SHP77 treated with DMSO at 0.1 percent for 48 hours (cell line): ENCODE data around the gene SLC38A6.
A peak's percentile ranks its signal among the peaks of the same experiment; 100 is the strongest.
"Not testable (repeated sequence)": the region's sequence is repeated elsewhere in the genome, so short reads cannot be mapped to it uniquely, and the experiment has no call there.

ENCODE experiments used
- DNase-seq: peaks from one replicate; lab custom pipeline; 2025; lab: John Stamatoyannopoulos, UW

SLC38A6 gene

GRCh38 chr14:61051051-61051450 lies 70.0 kb downstream of the SLC38A6 start:
- no peak for DNase-seq

- no peak for DNase-seq
Observed at GRCh38 chr14:61051621-61052020, 70.6 kb downstream of the SLC38A6 start.

DNA sequence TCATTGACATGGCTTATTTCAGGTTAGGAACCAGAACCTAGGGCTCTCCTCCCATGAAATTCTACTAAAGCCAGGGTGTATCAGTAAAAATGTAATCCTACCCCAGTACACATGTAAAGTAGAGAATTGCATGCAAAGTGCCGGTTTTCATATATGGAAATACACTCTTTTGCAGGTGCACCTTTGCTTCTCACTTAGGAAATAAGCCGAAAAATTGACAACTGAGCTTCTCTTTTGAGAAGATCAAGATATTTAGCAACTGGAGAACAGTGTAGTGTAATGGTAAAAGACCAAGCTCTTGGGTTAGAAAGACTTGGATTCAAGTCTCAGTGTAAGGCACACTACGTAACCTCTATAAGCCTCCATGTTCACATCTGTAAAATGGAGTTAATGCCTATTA lies 82.4 kb downstream of the SLC38A6 start:
- DNase-seq: no peak

- DNase-seq: no peak
Observed at GRCh38 chr14:61064210-61064609, 83.2 kb downstream of the SLC38A6 start.

- DNase-seq: no peak
Observed at GRCh38 chr14:61064856-61065255, 83.8 kb downstream of the SLC38A6 start.

GRCh38 chr14:61065656-61066055 lies 84.6 kb downstream of the SLC38A6 start:
- peak; percentile 40 for DNase-seq

GRCh38 chr14:61072442-61072841 lies 91.4 kb downstream of the SLC38A6 start:
- not testable (repeated sequence) for DNase-seq

DNA sequence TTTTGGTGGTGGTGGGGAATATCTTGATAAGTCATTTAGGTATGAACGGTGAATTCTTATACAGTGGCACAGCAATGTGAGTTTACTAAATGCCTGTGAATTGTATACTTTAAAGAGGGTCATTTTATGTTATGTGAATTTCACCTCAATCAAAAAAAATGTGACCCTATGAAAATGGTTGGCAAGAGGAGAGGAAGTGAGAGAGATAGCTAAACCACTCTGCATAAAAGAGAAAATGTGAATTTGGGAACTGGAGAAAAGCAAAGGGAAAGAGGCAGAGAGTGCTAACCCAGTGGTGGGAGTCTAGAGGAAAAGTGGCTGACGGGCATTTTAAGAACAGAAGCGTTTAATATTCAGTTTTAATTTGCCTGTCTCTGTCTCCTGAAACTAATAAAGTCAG lies 93.8 kb downstream of the SLC38A6 start:
- no peak for DNase-seq

DNA sequence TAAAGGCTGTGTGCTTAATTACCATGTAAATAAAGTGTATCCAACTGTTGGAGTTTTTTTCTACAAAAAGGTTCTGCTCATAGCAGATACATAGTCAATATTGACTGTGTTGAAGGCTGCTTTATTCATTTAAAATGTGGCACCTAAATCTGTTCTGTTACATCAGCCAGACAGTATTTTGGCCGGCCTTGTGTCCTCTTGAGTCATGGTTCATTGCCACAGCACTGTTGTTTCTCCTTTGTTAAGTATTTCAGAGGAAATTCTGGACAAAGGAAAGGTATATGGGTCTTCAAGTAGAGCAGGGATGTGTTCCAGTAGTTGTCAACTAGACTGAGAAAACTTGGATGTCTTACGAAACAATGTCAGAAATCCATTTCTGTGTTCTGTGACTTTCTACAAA lies 95.5 kb downstream of the SLC38A6 start:
- DNase-seq: peak; percentile 47

DNA sequence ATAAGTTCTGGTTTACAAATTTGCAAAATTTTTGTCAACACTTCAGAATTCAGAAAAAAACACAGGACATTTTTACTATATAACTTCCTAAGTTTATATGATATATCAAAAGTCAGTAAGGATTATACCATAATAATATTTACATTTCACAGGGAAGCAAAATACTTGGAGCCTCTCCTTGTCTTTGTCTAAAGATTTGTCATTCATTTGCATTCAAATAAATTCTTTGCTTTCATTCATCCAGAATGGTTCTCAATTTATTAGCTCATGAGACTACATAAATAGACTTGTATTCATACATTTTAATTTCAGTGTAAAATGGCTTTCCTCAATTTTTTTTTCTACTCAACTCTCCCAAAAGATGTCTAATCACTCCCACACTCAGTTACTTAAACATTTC lies 96.4 kb downstream of the SLC38A6 start:
- DNase-seq: no peak

DNA sequence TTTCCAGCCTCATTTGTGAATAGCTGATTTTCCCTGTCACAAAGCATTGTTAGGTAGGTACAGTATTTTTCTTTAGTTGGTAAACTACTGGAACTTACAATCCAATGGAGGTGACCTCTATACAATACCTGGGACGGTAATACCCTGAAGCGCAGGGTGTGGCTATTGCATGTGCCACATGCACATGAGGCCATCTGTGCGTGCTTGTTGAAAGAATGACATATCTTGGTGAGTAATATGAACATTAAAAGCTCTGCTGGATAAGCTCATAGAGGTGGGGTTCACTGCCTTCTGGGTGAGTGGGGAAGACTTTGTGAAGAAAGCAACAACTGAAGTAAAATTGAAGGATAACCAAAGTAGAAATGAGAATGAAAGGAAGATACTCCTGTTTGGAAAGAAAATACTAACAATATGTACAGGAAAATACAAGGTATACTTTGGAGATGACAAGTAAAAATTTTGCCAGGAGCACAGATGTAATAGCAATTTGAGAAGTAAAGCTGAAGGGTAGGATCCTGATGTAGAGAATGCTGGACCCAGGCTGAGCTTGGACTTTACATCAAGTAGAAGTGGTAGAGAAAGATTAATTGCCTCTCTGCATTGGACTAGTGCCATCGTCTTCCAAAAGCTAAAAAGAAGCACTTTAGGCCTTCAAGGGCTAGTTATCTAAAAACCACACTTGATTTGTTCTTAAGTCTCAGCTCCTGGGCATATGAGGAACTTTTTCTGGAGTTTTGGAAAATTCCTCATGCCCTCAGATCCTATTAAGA lies 97.1 kb downstream of the SLC38A6 start:
- DNase-seq: no peak

GRCh38 chr14:61080591-61081010 lies 99.6 kb downstream of the SLC38A6 start:
- DNase-seq: no peak

DNA sequence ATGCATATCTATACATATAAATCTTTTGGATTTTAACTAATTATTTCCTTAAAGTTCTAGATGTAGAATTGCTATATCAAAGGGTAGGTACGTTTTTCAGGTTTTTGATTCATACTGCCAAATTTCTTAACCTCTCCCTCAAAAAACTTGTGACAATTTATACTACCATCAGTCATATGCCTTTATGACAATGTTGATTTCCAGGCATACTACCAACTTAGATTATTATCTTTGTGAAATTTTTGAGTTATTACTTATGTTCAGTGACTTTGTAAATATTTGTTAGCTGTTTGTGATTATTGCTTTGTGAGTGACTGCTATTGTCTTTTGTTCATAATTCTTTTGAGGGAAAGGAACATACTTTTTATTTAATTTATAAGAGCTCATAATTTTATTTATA lies 107.0 kb downstream of the SLC38A6 start:
- no peak for DNase-seq

DNA sequence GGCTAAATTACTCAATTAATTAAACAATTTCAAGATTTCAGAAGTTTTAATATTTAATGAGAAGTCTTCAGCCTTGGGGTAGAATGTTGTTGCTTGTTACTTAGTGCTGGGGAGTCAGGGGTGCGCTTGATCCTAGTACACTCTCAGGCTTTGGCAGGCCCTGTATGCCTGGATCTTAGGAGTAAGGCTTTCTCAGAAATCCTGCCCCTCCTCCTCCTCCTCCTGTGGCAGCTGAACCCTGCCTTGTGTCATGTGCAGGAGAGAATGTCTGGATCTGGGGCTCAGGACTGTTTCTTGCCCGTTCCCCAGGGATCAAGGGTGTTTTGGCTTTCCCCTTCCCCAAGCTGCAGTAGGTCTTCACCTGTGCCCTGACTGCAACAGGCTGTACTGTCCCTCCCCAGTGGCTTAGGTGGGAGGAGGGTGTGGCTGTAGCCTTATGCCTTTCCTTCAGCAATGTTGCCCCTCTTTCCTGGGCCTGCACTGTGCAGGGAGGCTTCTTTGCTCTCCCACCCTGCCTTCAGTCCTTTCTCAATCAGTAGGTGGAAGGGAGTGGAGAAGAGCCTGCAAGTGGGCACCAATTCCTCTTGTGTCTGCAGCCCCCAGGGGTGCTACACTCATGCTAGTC lies 108.2 kb downstream of the SLC38A6 start:
- DNase-seq: no peak

DNA sequence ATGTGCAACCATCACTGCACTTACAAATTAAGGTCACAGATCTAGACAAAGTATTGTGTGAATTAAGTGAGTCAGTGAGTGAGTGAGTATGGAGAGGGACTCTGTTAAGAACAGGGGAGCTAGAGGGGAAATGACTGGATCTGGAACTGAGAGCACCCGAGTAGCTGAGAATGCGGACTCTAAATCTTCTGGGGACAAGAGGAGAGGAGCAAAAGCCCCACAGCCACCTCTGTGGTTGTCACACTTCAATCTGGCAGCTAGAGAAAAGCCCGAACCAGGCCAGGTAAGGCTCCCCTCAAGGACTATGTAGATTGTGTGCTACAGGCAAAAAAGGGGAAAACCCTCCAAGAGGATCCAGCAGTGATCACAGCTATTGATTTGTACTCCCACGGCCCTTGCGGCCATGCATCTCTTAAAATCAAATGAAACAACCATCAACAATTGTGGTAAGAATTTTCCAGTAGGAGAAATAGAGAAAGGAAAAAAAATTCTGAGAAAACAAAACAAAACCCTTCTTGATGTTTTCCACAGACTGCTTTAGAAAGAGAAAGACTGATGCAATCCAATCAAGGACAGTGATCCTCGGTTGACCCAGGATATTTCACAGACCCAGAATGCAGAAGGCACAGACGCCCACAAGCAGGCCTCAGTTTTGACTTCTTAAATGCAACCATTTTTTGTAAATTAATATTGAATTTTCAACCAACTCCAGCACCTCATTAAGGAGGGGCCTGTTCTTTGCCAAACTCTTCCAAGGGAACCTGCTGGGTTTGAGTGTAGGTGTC lies 109.6 kb downstream of the SLC38A6 start:
- DNase-seq: no peak

- DNase-seq: no peak
Observed at GRCh38 chr14:61091657-61092273, 110.7 kb downstream of the SLC38A6 start.

DNA sequence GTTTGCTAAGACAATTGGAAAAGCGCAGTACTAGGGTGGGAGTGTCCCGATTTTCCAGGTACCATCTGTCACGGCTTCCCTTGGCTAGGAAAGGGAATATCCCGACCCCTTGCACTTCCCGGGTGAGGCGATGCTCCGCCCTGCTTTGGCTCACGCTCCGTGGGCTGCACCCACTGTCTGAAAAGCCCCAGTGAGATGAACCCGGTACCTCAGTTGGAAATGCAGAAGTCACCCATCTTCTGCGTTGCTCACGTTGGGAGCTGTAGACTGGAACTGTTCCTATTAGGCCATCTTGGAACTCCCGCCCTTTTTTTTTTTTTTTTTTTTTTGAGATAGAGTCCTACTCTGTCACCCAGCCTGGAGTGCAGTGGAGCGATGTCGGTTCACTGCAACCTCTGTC lies 117.1 kb downstream of the SLC38A6 start:
- not testable (repeated sequence) for DNase-seq

DNA sequence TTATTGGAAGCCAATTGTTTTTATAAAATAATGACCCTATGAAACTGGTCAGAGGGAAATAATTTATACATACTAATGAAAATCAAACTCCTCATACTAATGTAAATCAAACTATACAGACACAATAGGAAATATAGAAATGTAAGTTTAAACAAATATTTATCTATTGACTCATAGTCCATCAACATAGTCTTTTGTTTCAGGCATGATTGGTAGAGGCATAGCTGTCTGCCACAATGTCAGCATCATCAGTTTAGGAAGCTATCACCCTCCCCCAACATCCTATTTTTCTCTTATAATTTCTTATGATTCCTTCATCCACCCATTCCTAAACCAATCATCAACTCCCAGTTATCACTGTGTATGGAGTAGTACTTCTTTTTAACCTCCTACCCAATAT lies 117.7 kb downstream of the SLC38A6 start:
- no peak for DNase-seq

GRCh38 chr14:61099216-61099835 lies 118.3 kb downstream of the SLC38A6 start:
- DNase-seq: no peak

DNA sequence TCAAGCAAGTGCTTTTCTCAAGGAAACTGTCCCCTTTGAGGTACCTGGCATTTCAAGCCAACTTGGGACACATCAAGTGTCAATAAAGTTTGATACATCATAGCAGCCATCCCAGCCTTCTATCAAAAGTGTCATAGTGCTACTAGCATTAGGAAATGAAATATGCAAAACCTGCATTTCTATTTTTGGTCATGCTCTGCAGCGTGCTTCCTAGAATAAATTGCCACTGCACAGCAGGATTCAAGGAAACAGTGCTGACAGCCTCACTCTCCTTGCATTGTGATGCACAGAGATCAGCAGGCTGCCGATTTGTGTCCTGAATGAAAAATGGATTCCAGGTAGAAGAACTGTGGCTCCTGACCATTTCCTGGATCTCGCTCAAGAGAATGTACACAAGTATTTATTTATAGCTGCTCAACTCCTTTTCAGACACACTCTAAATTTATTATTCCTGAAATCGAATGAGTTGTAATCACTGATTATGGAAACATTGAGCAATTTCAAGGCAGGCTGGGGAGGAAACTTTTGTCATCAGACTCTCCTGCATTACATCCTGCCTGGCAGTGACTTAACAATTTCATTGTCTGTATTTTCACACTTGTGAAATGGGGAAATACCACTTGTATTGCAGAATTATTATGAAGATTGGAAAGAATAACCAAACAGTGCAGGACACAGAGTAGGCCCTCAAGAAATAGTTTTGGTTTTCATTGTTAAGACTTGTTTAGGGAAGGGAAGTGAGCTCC lies 120.9 kb downstream of the SLC38A6 start:
- DNase-seq: no peak
